Measurements from ENCODE around the gene EDAR. TPM values are rescaled to one million over a fixed set of nuclear protein-coding genes. Genes with fewer than 3 reads are reported as not detected.

Gene EDAR
- total RNA-seq, 1 donor from 2014 or later, result not detected

GRCh38 chr2:108959401-108959800 is 29.6 kb downstream of the EDAR start:
- Histone ChIP-seq H3K79me2 (ENCODE audit: insufficient read depth, low read length) (no peaks in the 10 kb centered on the region), H3K9ac (ENCODE audit: low read length) (no peak overlapping the region), H3K4me2 (ENCODE audit: low read length) (no peak overlapping the region), H2AFZ (ENCODE audit: low read depth, low read length) (no peak overlapping the region), H3K27ac (ENCODE audit: low read depth, low read length) (no peak overlapping the region), H3K9me3 (ENCODE audit: insufficient read depth, low read depth, low read length) (no peaks in the 10 kb centered on the region), H4K20me1 (ENCODE audit: insufficient read depth, low read length) (no peaks in the 10 kb centered on the region), H3K36me3 (ENCODE audit: insufficient read depth, low read length) (no peaks in the 10 kb centered on the region), H3K4me3 (ENCODE audit: insufficient read depth, low read depth, low read length) (no peak overlapping the region), H3K27me3 (ENCODE audit: insufficient read depth, low read length) (peaks cover 16% of the 10 kb centered on the region), H3K4me1 (ENCODE audit: insufficient read depth, low read length) (no peaks in the 10 kb centered on the region)
- no peaks in the 10 kb centered on the region for H3K36me3 Mint-ChIP-seq (ENCODE audit: low read depth, unreplicated experiment)
- H3K9me3 Mint-ChIP-seq (ENCODE audit: unreplicated experiment), result peaks cover 2% of the 10 kb centered on the region
- H3K27me3 Mint-ChIP-seq (ENCODE audit: low read depth, unreplicated experiment), result peaks cover 33% of the 10 kb centered on the region
- FAIRE-seq (no peak), DNase-seq (ENCODE audit: low read depth) (no peak)
- H3K4me1 Mint-ChIP-seq (ENCODE audit: low read depth, unreplicated experiment), result peaks cover 5% of the 10 kb centered on the region
- no peak overlapping the region for H3K27ac Mint-ChIP-seq (ENCODE audit: unreplicated experiment)
- no peak for TF ChIP-seq EZH2 (IDR thresholded peaks at IDR 0.05; ENCODE audit: insufficient read depth, low read length)
- TF ChIP-seq, protein P1, sequence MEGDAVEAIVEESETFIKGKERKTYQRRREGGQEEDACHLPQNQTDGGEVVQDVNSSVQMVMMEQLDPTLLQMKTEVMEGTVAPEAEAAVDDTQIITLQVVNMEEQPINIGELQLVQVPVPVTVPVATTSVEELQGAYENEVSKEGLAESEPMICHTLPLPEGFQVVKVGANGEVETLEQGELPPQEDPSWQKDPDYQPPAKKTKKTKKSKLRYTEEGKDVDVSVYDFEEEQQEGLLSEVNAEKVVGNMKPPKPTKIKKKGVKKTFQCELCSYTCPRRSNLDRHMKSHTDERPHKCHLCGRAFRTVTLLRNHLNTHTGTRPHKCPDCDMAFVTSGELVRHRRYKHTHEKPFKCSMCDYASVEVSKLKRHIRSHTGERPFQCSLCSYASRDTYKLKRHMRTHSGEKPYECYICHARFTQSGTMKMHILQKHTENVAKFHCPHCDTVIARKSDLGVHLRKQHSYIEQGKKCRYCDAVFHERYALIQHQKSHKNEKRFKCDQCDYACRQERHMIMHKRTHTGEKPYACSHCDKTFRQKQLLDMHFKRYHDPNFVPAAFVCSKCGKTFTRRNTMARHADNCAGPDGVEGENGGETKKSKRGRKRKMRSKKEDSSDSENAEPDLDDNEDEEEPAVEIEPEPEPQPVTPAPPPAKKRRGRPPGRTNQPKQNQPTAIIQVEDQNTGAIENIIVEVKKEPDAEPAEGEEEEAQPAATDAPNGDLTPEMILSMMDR (IDR thresholded peaks at IDR 0.05; ENCODE audit: insufficient read depth, low read depth, low read length), result no peak
- H3K4me3 Mint-ChIP-seq (ENCODE audit: unreplicated experiment), result no peak overlapping the region

- H3K27me3 ChIP-seq (ENCODE audit: insufficient read depth, low read length), result peaks cover 16% of the 10 kb centered on the region
- FAIRE-seq (no peak), DNase-seq (ENCODE audit: low read depth) (no peak)
- no peak overlapping the region for H3K4me2 ChIP-seq (ENCODE audit: low read length)
- Mint-ChIP-seq H3K27ac (ENCODE audit: unreplicated experiment) (no peak overlapping the region), H3K9me3 (ENCODE audit: unreplicated experiment) (peaks cover 2% of the 10 kb centered on the region), H3K36me3 (ENCODE audit: low read depth, unreplicated experiment) (no peaks in the 10 kb centered on the region), H3K27me3 (ENCODE audit: low read depth, unreplicated experiment) (peaks cover 28% of the 10 kb centered on the region), H3K4me1 (ENCODE audit: low read depth, unreplicated experiment) (peaks cover 5% of the 10 kb centered on the region), H3K4me3 (ENCODE audit: unreplicated experiment) (no peak overlapping the region)
- H3K4me3 ChIP-seq (ENCODE audit: insufficient read depth, low read depth, low read length), result no peak overlapping the region
- no peaks in the 10 kb centered on the region for H4K20me1 ChIP-seq (ENCODE audit: insufficient read depth, low read length)
- H3K9me3 ChIP-seq (ENCODE audit: insufficient read depth, low read depth, low read length), result no peaks in the 10 kb centered on the region
- no peak overlapping the region for H3K27ac ChIP-seq (ENCODE audit: low read depth, low read length)
- H3K36me3 ChIP-seq (ENCODE audit: insufficient read depth, low read length), result no peaks in the 10 kb centered on the region
- no peaks in the 10 kb centered on the region for H3K4me1 ChIP-seq (ENCODE audit: insufficient read depth, low read length)
- H3K9ac ChIP-seq (ENCODE audit: low read length), result no peak overlapping the region
- no peak overlapping the region for H2AFZ ChIP-seq (ENCODE audit: low read depth, low read length)
- H3K79me2 ChIP-seq (ENCODE audit: insufficient read depth, low read length), result no peaks in the 10 kb centered on the region
- no peak for TF ChIP-seq EZH2 (IDR thresholded peaks at IDR 0.05; ENCODE audit: insufficient read depth, low read length)
- TF ChIP-seq, protein P1 (IDR thresholded peaks at IDR 0.05; ENCODE audit: insufficient read depth, low read depth, low read length), result no peak
Observed at GRCh38 chr2:108958632-108959341, 30.2 kb downstream of the EDAR start.

GRCh38 chr2:108958002-108958401 is 31.0 kb downstream of the EDAR start:
- peaks cover 10% of the 10 kb centered on the region for H3K27me3 ChIP-seq (ENCODE audit: insufficient read depth, low read length)

More at GRCh38 chr2:108958002-108958401, 31.0 kb downstream of the EDAR start:
- Histone ChIP-seq H3K4me3 (ENCODE audit: insufficient read depth, low read depth, low read length) (no peak overlapping the region), H3K9me3 (ENCODE audit: insufficient read depth, low read depth, low read length) (no peaks in the 10 kb centered on the region), H3K36me3 (ENCODE audit: insufficient read depth, low read length) (no peaks in the 10 kb centered on the region), H3K4me1 (ENCODE audit: insufficient read depth, low read length) (no peaks in the 10 kb centered on the region), H3K27ac (ENCODE audit: low read depth, low read length) (no peak overlapping the region), H3K9ac (ENCODE audit: low read length) (no peak overlapping the region), H2AFZ (ENCODE audit: low read depth, low read length) (no peak overlapping the region), H3K79me2 (ENCODE audit: insufficient read depth, low read length) (no peaks in the 10 kb centered on the region), H4K20me1 (ENCODE audit: insufficient read depth, low read length) (no peaks in the 10 kb centered on the region), H3K4me2 (ENCODE audit: low read length) (no peak overlapping the region)
- Mint-ChIP-seq H3K27ac (ENCODE audit: unreplicated experiment) (no peak overlapping the region), H3K9me3 (ENCODE audit: unreplicated experiment) (peaks cover 3% of the 10 kb centered on the region), H3K36me3 (ENCODE audit: low read depth, unreplicated experiment) (no peaks in the 10 kb centered on the region), H3K4me1 (ENCODE audit: low read depth, unreplicated experiment) (peaks cover 5% of the 10 kb centered on the region), H3K4me3 (ENCODE audit: unreplicated experiment) (no peak overlapping the region), H3K27me3 (ENCODE audit: low read depth, unreplicated experiment) (peaks cover 29% of the 10 kb centered on the region)
- FAIRE-seq (no peak), DNase-seq (ENCODE audit: low read depth) (no peak)
- TF ChIP-seq EZH2 (IDR thresholded peaks at IDR 0.05; ENCODE audit: insufficient read depth, low read length), result no peak

Data from astrocyte (in vitro differentiated cells and primary cell).